Immature natural killer cell (primary cell): ENCODE data around the gene CADM2. TPM values are rescaled to one million over a fixed set of nuclear protein-coding genes. Genes with fewer than 3 reads are reported as not detected.
A peak's percentile ranks its signal among the peaks of the same experiment; 100 is the strongest.
"Not testable (repeated sequence)": the region's sequence is repeated elsewhere in the genome, so short reads cannot be mapped to it uniquely, and the experiment has no call there.

Experiments used
- DNase-seq, 3 donors: peaks; one replicate each; pipeline ENCODE4 v3.0.0; 2022; ENCODE audit warnings: mixed read lengths in 1 of 3
- H3K27ac Mint-ChIP-seq, 6 donors: one replicate each; pipeline ENCODE4 v1.8.0; 2020; ENCODE audit warnings: mixed read lengths in 6 of 6, mild to moderate bottlenecking in 5 of 6, inconsistent platforms in 4 of 6, moderate library complexity in 3 of 6
- H3K27me3 Mint-ChIP-seq, 3 donors: one replicate each; pipeline ENCODE4 v1.8.0; 2020 to 2021; ENCODE audit warnings: low read depth in 3 of 3, mild to moderate bottlenecking in 3 of 3, mixed read lengths in 3 of 3, moderate library complexity in 3 of 3, inconsistent platforms in 1 of 3
- H3K36me3 Mint-ChIP-seq, 3 donors: one replicate each; pipeline ENCODE4 v1.8.0; 2020; ENCODE audit warnings: mixed read lengths in 3 of 3, inconsistent platforms in 2 of 3, mild to moderate bottlenecking in 2 of 3
- H3K4me1 Mint-ChIP-seq, 2 donors: one replicate each; pipeline ENCODE4 v1.8.0; 2020; ENCODE audit warnings: inconsistent platforms in 2 of 2, mild to moderate bottlenecking in 2 of 2, mixed read lengths in 2 of 2, moderate library complexity in 1 of 2
- H3K4me3 Mint-ChIP-seq, 5 donors: one replicate each; pipeline ENCODE4 v1.8.0; 2020; ENCODE audit warnings: mild to moderate bottlenecking in 5 of 5, mixed read lengths in 5 of 5, inconsistent platforms in 3 of 5, moderate library complexity in 3 of 5
- H3K9me3 Mint-ChIP-seq, 6 donors: one replicate each; pipeline ENCODE4 v1.8.0; 2020; ENCODE audit warnings: mild to moderate bottlenecking in 6 of 6, mixed read lengths in 6 of 6, inconsistent platforms in 4 of 6, moderate library complexity in 3 of 6
- polyA plus RNA-seq, 3 donors: library from polyadenylated mRNA; unstranded; fragments of 300-500 nt; fragmentation: Illumina TruSeq; gene quantifications; one replicate each; pipeline ENCODE4 v1.2.3, GENCODE V29; 2021

CADM2 gene
- polyA plus RNA-seq, 3 donors from 2014 or later: 0.64 TPM; not detected in 2

DNA sequence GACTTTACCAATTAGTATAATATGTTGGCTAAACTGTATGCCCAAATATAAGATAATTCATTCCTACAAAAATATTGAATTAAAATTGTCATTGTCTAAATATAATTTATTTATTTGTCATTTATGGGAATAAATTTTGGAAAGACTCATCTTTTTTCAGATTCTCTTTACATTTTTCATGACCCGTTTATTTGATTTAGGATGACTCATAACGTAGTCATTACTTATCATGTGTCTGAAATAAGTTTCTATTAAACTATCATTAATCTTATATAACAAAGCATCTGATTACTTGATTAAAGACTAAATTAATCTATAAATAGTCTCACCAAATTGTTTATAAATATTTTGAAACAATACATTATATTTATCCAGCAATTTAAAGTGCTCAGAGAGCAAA, 516.6 kb downstream of the CADM2 start:
- H3K36me3 Mint-ChIP-seq: no peaks in the 10 kb centered on the region
- no peaks in the 10 kb centered on the region for H3K27me3 Mint-ChIP-seq
- H3K9me3 Mint-ChIP-seq: peaks cover 0 to 28% (median 9%) of the 10 kb centered on the region in 6 donors
- DNase-seq: no peak
- no peaks in the 10 kb centered on the region for H3K4me1 Mint-ChIP-seq
- no peak overlapping the region for H3K27ac Mint-ChIP-seq
- no peak overlapping the region for H3K4me3 Mint-ChIP-seq

DNA sequence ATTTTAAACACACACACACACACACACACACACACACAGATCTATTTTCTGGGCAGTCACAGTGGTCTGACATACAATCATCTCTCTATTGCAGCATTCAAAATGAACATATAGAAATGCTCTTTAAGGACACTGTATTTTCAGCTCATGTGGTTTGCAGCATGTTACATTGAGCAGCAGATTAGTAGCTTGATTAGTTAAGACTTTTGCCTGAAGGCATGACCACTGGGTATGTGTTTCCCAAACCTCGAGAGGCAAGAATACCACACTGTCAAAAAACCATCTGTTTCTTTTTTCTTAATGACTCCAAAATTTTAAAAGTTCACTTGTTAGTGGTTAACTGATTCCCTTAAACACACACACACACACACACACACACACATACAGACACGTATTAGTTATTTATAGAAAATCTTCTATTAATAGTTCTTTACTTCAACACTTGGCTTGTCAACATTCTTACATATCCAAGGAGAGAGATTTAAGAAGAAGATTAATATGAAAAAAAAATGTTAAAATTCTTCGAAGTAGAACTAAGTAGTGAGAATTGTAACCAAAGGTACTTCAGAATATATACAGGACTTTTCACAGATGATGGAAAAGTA, 518.2 kb downstream of the CADM2 start:
- DNase-seq: no peak
- Mint-ChIP-seq H3K9me3 (peaks cover 0 to 23% (median 12%) of the 10 kb centered on the region in 6 donors), H3K4me3 (no peak overlapping the region), H3K4me1 (no peaks in the 10 kb centered on the region), H3K27ac (no peak overlapping the region), H3K27me3 (no peaks in the 10 kb centered on the region), H3K36me3 (no peaks in the 10 kb centered on the region)

DNA sequence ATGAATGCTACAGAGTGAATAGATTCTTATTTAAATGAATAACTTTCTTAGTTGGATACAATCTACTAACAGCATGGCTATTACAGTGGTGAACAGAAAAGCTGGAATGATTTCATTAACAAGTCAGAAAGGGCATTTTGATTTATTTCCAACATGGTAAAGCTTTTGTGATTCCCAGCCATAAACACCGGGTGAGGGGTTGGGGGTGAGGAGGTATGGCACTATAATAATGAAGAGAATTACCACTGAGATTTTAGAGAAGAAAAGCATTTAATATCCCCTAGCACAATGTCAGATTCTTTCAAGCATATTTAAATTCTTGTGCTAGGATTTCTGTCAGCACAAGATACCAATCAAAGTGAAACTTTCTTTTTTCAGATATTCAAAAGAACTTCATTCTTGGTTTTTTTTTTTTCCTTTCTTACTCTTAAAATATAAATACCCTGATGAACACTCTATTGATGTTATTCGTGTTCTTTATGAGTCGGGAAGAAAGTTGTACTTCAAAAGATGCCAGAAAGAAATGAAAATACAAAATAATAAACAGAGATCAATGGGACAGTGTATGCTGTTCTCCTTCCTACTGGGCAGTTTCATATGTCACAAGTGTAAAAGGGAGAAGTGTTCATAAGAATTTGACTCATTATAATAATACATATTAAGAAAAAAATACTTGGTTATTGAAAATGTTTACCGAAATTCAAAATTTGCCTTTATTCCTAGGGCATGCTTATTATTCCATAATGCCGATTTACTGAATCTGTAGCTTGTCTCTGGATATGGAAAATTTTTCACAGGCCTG, 522.8 kb downstream of the CADM2 start:
- peaks cover 0 to 17% (median 9%) of the 10 kb centered on the region in 6 donors for H3K9me3 Mint-ChIP-seq
- H3K4me3 Mint-ChIP-seq: no peak overlapping the region

DNA sequence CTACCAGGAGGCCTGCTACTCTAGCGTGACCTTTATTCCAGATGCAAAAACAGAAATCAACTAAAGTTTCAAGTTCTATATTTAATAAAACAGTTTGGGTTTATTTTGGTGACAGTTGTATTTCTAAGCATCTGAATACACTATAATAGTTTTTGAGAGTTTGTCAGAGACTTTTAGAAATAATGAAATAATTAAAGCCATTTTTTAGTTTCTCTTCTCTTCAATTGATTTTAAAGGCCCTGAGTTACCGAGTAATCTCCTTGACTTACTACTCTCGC, 523.4 kb downstream of the CADM2 start:
- no peaks in the 10 kb centered on the region for H3K36me3 Mint-ChIP-seq
- H3K27ac Mint-ChIP-seq: no peak overlapping the region
- H3K27me3 Mint-ChIP-seq: no peaks in the 10 kb centered on the region
- H3K4me3 Mint-ChIP-seq: no peak overlapping the region
- no peaks in the 10 kb centered on the region for H3K4me1 Mint-ChIP-seq
- no peak for DNase-seq
- peaks cover 0 to 21% (median 9%) of the 10 kb centered on the region in 6 donors for H3K9me3 Mint-ChIP-seq

More for the DNA sequence above, 522.8 kb downstream of the CADM2 start:
- Mint-ChIP-seq H3K4me1 (no peaks in the 10 kb centered on the region), H3K27me3 (no peaks in the 10 kb centered on the region), H3K36me3 (no peaks in the 10 kb centered on the region), H3K27ac (no peak overlapping the region)
- no peak for DNase-seq

DNA sequence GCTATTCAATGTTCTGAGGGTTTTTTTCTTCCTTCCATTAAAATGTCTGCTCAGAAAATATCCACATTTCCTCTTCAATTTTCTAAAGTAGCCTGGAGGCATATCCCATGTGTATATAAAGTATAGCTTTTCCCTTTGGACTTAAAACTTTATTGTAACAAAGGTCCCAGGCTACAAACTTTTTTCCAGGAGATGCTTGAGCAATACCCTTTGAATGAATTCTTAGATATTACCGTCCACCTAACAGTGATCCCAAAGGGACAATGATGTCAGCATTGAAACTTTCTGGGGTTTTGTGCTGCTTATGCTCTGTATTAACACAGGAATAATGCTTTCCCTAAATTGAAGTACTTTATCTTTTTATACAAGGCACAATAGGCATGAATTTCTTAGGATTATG, 525.2 kb downstream of the CADM2 start:
- H3K4me3 Mint-ChIP-seq: no peak overlapping the region
- H3K27ac Mint-ChIP-seq: no peak overlapping the region
- H3K27me3 Mint-ChIP-seq: no peaks in the 10 kb centered on the region
- no peak for DNase-seq
- no peaks in the 10 kb centered on the region for H3K4me1 Mint-ChIP-seq
- H3K9me3 Mint-ChIP-seq: peaks cover 0 to 24% (median 9%) of the 10 kb centered on the region in 6 donors
- H3K36me3 Mint-ChIP-seq: no peaks in the 10 kb centered on the region

DNA sequence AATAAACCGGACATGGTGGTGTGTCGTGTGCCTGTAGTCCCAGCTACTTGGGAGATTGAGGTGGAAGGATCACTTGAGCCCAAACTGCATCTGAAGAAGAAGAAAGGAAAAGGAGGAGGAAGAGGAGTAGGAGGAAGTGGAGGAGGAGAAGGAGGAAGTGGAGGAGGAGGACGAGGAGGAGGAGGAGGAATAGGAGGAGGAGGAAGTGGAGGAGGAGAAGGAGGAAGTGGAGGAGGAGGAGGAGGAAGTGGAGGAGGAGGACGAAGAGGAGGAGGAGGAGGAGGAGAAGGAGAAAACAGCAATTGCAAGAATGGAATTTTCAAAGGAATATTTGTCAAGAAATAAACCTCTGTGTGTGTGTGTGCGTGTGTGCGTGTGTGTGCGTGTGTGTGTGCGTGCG, 528.6 kb downstream of the CADM2 start:
- no peak overlapping the region for H3K4me3 Mint-ChIP-seq
- peaks cover 0 to 19% (median 8%) of the 10 kb centered on the region in 6 donors for H3K9me3 Mint-ChIP-seq
- DNase-seq: no peak
- H3K27me3 Mint-ChIP-seq: no peaks in the 10 kb centered on the region
- H3K27ac Mint-ChIP-seq: no peak overlapping the region
- H3K36me3 Mint-ChIP-seq: no peaks in the 10 kb centered on the region
- H3K4me1 Mint-ChIP-seq: no peaks in the 10 kb centered on the region

GRCh38 chr3:85495602-85496001, 536.8 kb downstream of the CADM2 start:
- peaks cover 0 to 1% (median 0%) of the 10 kb centered on the region in 3 donors for H3K27me3 Mint-ChIP-seq
- DNase-seq: no peak
- no peaks in the 10 kb centered on the region for H3K36me3 Mint-ChIP-seq
- no peak overlapping the region for H3K27ac Mint-ChIP-seq
- H3K4me3 Mint-ChIP-seq: no peak overlapping the region
- no peaks in the 10 kb centered on the region for H3K4me1 Mint-ChIP-seq
- peaks cover 0 to 26% (median 16%) of the 10 kb centered on the region in 6 donors for H3K9me3 Mint-ChIP-seq

- Mint-ChIP-seq H3K4me1 (no peaks in the 10 kb centered on the region), H3K27me3 (peaks cover 0 to 3% (median 0%) of the 10 kb centered on the region in 3 donors), H3K36me3 (no peaks in the 10 kb centered on the region), H3K9me3 (peaks cover 0 to 31% (median 19%) of the 10 kb centered on the region in 6 donors), H3K27ac (no peak overlapping the region), H3K4me3 (no peak overlapping the region)
- no peak for DNase-seq
These were observed 539.4 kb downstream of the CADM2 start for GRCh38 chr3:85498177-85498576.

- no peaks in the 10 kb centered on the region for H3K36me3 Mint-ChIP-seq
- DNase-seq: no peak
- no peak overlapping the region for H3K4me3 Mint-ChIP-seq
- H3K4me1 Mint-ChIP-seq: no peaks in the 10 kb centered on the region
- peaks cover 2 to 45% (median 21%) of the 10 kb centered on the region in 6 donors for H3K9me3 Mint-ChIP-seq
- H3K27ac Mint-ChIP-seq: no peak overlapping the region
- peaks cover 0 to 3% (median 0%) of the 10 kb centered on the region in 3 donors for H3K27me3 Mint-ChIP-seq
These were observed 543.5 kb downstream of the CADM2 start for GRCh38 chr3:85502148-85502875.

- not testable (repeated sequence) for H3K27me3 Mint-ChIP-seq, H3K27ac Mint-ChIP-seq, H3K36me3 Mint-ChIP-seq, H3K4me1 Mint-ChIP-seq, DNase-seq
- Mint-ChIP-seq H3K4me3 (peak overlapping the region in 2 of 5 donors; percentile 29 to 51), H3K9me3 (peaks cover 4 to 51% (median 24%) of the 10 kb centered on the region in 6 donors)
These were observed 545.5 kb downstream of the CADM2 start for GRCh38 chr3:85504129-85504784.

- H3K4me1 Mint-ChIP-seq, DNase-seq, H3K36me3 Mint-ChIP-seq, H3K27me3 Mint-ChIP-seq, H3K4me3 Mint-ChIP-seq, H3K27ac Mint-ChIP-seq: not testable (repeated sequence)
- H3K9me3 Mint-ChIP-seq: peaks cover 6 to 47% (median 23%) of the 10 kb centered on the region in 6 donors
These were observed 546.2 kb downstream of the CADM2 start for GRCh38 chr3:85504785-85505511.

DNA sequence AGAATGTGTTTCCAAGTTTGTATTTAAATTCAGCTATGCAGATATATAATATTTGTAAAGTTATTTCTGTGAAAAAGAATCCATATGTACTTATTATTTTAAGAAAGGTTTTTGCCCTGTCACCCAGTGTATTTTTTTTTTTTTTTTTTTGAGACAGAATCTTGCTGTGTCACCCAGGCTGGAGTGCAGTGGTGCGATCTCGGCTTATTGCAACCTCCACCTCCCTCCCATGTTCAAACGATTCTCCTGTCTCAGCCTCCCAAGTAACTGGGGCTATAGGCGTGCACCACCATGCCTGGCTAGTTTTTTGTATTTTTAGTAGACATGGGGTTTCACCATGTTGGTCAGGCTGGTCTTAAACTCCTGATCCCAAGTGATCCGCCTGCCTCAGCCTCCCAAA, 548.3 kb downstream of the CADM2 start:
- DNase-seq, H3K36me3 Mint-ChIP-seq, H3K4me3 Mint-ChIP-seq, H3K27me3 Mint-ChIP-seq, H3K27ac Mint-ChIP-seq, H3K4me1 Mint-ChIP-seq: not testable (repeated sequence)
- H3K9me3 Mint-ChIP-seq: peaks cover 6 to 41% (median 21%) of the 10 kb centered on the region in 6 donors

GRCh38 chr3:85508659-85509058, 549.9 kb downstream of the CADM2 start:
- no peaks in the 10 kb centered on the region for H3K4me1 Mint-ChIP-seq
- no peak overlapping the region for H3K4me3 Mint-ChIP-seq
- peaks cover 4 to 33% (median 18%) of the 10 kb centered on the region in 6 donors for H3K9me3 Mint-ChIP-seq
- H3K36me3 Mint-ChIP-seq: no peaks in the 10 kb centered on the region
- H3K27ac Mint-ChIP-seq: no peak overlapping the region
- DNase-seq: no peak
- no peaks in the 10 kb centered on the region for H3K27me3 Mint-ChIP-seq
